KOPT-K1 (cell line): ENCODE measurements around the gene NFATC1.

Experiments
- H3K27ac ChIP-seq: fragments of 200-600 bp; sonication (generic); 2 replicates; pipeline ENCODE4 v1.5.1; 2016; ENCODE audit warnings: antibody characterized with exemption, mild to moderate bottlenecking, low read depth, low read length; ENCODE audit not compliant: poor library complexity, severe bottlenecking
- H3K36me3 ChIP-seq: fragments of 200-600 bp; sonication (generic); 2 replicates; pipeline ENCODE4 v1.5.1; 2017; ENCODE audit warnings: antibody characterized with exemption, mild to moderate bottlenecking, low read length, moderate library complexity; ENCODE audit not compliant: insufficient read depth
- H3K9me3 ChIP-seq: fragments of 200-600 bp; sonication (generic); 2 replicates; pipeline ENCODE4 v1.5.1; 2017; ENCODE audit warnings: antibody characterized with exemption, low read length, mild to moderate bottlenecking; ENCODE audit not compliant: insufficient read depth, poor library complexity, severe bottlenecking

The NFATC1 gene

DNA sequence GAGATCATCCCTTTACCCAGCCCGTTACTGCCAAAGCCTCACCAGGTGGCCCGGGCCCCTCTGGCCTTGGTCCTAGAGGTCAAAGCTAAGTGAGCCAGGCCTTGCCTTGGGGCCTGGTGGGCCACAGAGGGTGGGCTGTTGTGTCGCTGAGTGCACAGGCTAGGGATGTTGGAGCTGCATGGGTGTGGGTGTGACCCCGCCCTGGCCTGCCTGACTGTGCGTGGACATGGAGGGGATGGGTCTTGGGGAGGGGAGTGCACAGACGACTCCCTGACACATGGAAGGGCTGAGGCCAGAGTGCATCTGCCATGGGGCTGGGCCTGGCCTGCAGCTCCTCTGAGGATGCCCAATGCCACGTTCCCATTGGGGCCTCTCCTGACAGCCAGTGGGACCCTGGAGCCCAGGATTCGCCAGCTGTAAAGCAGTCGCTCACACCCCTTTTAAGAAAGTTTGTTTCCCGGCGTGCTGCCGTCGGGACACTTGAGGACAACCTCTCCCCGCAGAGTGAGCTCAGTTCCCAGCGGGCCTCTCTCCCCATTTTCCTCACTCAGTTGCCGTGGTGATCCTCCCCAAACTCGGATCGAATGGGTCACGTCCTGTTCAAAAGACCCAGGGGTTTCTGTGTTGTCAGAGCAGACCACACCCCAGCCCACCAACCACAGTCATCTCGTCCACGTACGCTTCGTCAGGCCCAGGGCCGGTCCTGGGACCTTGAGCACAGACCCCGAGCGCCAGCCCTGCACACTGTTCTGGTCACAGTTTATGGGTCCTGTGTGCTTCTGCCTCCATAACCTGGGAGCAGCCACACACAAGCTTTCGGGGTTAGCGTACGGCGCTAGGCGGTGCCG lies 93.5 kb downstream of the NFATC1 start:
- Histone ChIP-seq H3K9me3 (no peaks in the 10 kb centered on the region), H3K27ac (peak overlapping the region; percentile 41), H3K36me3 (peaks cover 11% of the 10 kb centered on the region)

GRCh38 chr18:79489899-79490625 lies 94.3 kb downstream of the NFATC1 start:
- H3K36me3 ChIP-seq = peaks cover 11% of the 10 kb centered on the region
- peak overlapping the region; percentile 41 for H3K27ac ChIP-seq
- no peaks in the 10 kb centered on the region for H3K9me3 ChIP-seq

DNA sequence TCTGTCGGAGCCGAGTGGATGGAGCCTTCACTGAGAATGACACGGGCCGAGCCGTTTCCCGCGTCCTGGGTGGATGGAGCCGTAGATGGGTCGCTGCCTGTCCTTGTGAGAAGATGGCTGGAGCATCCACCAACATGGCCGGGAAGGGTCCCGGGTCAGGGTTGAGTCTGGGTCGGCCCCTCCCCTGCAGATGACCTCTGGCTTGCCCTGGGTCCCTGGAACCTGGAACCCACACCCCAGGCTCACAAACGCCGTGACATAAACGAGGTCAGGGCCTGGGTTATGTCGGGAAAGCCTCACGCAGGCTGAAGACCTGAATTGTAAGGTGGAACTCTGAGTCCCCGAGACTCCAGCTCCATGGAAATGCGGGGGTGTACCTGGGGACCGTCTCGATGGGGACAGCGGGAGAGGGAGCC lies 94.9 kb downstream of the NFATC1 start:
- H3K36me3 ChIP-seq = peaks cover 11% of the 10 kb centered on the region
- no peaks in the 10 kb centered on the region for H3K9me3 ChIP-seq
- peak overlapping the region; percentile 41 for H3K27ac ChIP-seq

- Histone ChIP-seq H3K27ac (no peak overlapping the region), H3K9me3 (no peaks in the 10 kb centered on the region), H3K36me3 (peaks cover 11% of the 10 kb centered on the region)
These were observed 95.4 kb downstream of the NFATC1 start for GRCh38 chr18:79491081-79491551.

DNA sequence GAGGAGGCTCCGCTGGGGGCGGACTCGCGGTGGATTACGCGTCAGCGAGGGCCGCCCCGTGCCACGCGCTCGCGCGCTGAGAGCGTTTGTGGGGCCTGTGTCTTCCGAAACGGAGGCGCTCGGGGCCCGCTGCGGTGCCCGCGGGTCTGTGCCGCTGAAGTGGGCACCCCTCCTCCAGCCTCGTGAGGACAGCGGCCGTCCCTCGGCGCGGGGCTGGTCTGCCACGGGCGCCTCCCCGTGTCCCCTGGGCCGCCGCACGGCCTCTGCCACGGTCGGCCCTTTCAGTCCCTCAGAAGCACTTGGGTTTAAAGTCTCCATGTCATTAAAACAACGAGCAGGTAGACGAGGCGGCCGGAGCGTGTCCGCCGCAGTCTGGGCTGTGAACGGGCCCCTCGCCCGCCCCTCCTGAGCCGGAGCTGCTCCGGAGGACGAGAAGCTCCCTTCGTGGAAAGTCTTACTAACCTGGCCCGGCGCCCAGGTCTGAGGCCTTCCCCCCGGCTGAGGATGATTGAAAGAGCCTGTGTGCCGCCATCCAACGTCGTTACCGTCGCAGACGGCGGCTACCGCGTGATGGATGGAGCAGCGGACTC lies 97.6 kb downstream of the NFATC1 start:
- no peaks in the 10 kb centered on the region for H3K36me3 ChIP-seq

DNA sequence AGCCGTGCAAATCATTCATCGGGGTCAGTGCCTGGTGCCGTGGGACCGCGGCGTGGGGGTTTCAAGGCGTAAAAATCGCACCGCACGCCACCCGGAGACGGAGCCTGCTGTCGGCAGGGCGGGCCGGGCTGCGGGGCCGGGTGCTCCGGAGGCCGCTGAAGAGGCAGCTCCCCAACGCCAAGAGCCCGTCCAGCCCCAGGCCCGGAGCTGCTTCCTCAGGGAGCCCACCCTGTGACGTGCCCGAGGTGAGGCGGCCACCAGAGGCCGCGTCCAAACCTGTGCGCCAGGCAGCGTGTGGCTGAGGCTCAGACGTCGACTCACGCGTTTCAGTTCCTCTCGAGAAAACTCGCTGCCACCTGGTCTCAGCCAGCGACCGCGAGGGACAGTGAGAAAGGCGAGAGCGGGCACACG lies 98.1 kb downstream of the NFATC1 start:
- peaks cover 16% of the 10 kb centered on the region for H3K9me3 ChIP-seq
- H3K36me3 ChIP-seq = no peaks in the 10 kb centered on the region
- no peak overlapping the region for H3K27ac ChIP-seq

More for the DNA sequence above, 97.6 kb downstream of the NFATC1 start:
- H3K9me3 ChIP-seq = peaks cover 11% of the 10 kb centered on the region
- H3K27ac ChIP-seq = no peak overlapping the region

DNA sequence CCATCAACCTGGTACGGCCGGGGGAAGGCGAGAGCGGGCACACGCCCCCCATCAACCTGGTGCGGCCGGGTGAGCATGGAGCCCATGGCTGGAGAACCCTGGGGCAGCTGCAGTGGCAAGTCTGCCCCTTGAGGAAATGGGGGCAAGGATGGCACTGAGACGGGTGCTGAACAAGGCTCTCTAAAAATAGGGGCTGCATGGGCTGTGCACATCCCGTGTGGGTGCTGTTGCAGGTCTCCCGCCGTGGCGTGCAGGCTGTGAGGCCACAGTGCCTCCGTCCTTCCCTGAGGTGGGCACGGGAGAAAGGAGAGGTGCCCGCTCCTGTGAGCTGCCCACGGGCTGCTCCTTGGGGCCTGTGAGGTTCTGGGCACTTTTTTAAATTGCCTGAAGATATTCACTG lies 99.2 kb downstream of the NFATC1 start:
- Histone ChIP-seq H3K36me3 (no peaks in the 10 kb centered on the region), H3K9me3 (peaks cover 27% of the 10 kb centered on the region), H3K27ac (no peak overlapping the region)

DNA sequence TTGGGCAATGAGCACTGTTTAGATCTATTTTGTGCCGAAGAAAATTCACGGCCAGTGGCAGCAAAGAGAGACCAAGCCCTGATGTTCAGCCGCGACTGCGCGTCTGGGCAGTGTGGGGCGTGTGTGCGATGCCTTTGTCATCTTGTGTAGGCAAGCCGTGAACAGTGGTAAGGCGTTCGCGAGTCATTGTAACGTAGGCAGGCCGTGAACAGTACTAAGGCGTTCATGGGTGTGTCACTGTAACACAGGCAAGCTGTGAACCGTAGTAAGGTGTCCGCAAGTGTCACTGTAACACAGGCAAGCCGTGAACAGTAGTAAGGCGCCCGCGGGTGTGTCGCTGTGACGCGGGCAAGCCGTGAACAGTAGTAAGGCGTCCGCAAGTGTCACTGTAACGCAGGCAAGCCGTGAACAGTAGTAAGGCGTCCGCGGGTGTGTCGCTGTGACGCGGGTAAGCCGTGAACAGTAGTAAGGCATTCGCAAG lies 99.9 kb downstream of the NFATC1 start:
- Histone ChIP-seq H3K27ac (no peak overlapping the region), H3K9me3 (peaks cover 34% of the 10 kb centered on the region), H3K36me3 (no peaks in the 10 kb centered on the region)

- Histone ChIP-seq H3K36me3 (no peaks in the 10 kb centered on the region), H3K9me3 (peaks cover 34% of the 10 kb centered on the region), H3K27ac (no peak overlapping the region)
These were observed 100.7 kb downstream of the NFATC1 start for GRCh38 chr18:79496237-79496977.

GRCh38 chr18:79496978-79497637 lies 101.4 kb downstream of the NFATC1 start:
- Histone ChIP-seq H3K9me3 (peaks cover 34% of the 10 kb centered on the region), H3K27ac (no peak overlapping the region), H3K36me3 (no peaks in the 10 kb centered on the region)

DNA sequence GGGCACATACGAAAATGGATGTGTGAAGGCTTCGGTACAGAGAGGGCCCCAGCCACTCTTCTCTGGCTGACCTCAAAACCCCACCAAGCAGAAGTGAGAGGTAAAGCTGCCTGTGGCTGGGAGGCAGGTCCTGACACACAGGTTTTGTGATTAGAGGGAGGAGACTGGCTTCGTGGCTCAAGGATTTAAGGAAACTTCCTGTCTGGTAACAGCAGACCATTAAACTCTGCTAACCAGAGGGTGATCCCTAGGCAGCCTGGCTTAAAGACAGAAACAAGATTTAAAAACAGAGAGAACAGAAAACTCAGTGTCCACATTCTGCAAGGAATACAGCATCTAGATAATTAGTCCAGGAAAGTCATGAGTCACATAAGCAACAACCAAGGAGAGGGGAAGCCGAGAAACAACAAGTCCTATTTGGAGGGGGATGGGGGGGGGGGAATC lies 101.9 kb downstream of the NFATC1 start:
- no peaks in the 10 kb centered on the region for H3K36me3 ChIP-seq
- H3K9me3 ChIP-seq = peaks cover 34% of the 10 kb centered on the region
- no peak overlapping the region for H3K27ac ChIP-seq

- Histone ChIP-seq H3K27ac (no peak overlapping the region), H3K9me3 (peaks cover 34% of the 10 kb centered on the region), H3K36me3 (no peaks in the 10 kb centered on the region)
These were observed 102.9 kb downstream of the NFATC1 start for GRCh38 chr18:79498662-79499061.

DNA sequence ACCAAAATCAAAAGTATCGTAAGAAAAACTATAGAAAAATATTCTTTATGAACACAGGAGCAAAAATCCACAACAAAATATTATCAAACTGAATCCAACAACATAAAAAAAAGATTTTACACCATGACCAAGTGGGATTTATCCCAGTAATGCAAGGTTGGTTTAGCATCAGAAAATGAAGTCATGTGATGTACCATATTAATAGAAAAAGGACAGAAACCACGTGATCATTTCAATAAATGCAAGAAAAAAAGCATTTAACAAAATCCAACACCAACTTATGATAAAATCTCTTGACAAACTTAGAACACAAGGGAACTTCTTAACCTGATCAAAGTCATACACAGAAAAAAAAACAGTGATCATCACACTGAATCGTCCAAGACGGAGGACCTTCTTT lies 105.3 kb downstream of the NFATC1 start:
- Histone ChIP-seq H3K27ac (no peak overlapping the region), H3K9me3 (peaks cover 34% of the 10 kb centered on the region), H3K36me3 (no peaks in the 10 kb centered on the region)

DNA sequence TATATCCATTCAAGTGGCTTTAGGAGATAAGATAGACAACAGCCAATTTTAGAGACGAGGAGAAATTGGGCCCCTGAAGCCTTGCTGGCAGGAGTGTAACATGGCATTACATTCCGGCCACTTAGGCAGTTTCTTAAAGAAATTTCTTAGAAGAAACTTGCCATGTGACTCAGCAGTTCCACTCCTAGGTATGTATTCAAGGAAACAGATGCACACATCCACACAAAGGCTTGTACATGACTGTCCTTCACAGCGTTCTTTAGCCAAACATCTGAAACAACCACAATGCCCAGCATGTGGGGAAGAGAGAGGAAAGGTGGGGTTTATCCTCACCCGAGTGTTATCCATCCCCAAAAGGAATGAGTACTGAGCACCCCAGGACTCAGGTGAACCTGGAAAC lies 107.1 kb downstream of the NFATC1 start:
- Histone ChIP-seq H3K9me3 (peaks cover 28% of the 10 kb centered on the region), H3K36me3 (no peaks in the 10 kb centered on the region), H3K27ac (peak overlapping the region; percentile 46)
